Brain microvascular endothelial cell (primary cell): ENCODE results near the gene NTM.
A peak's percentile ranks its signal among the peaks of the same experiment; 100 is the strongest.

ENCODE experiments used
- DNase-seq: peaks from one replicate; pipeline ENCODE4 v3.0.0-alpha.2; 2020
- H3K27ac ChIP-seq: fragments of 250-450 bp; sonication (Bioruptor Pico); 2 replicates; pipeline ENCODE4 v1.5.1; 2020; ENCODE audit warnings: mild to moderate bottlenecking, moderate library complexity
- H3K27me3 ChIP-seq: fragments of 250-450 bp; sonication (Bioruptor Pico); replicated peaks from 2 replicates; pipeline ENCODE4 v1.5.1; 2020; ENCODE audit warnings: mild to moderate bottlenecking
- H3K36me3 ChIP-seq: fragments of 250-450 bp; sonication (Bioruptor Pico); replicated peaks from 2 replicates; pipeline ENCODE4 v1.5.1; 2020; ENCODE audit warnings: mild to moderate bottlenecking
- H3K4me3 ChIP-seq: 2 replicates; pipeline ENCODE4 v1.5.1; 2011; ENCODE audit warnings: low read depth, mild to moderate bottlenecking, control low read depth, low read length, moderate library complexity
- in situ Hi-C: cut with HindIII; loops from 2 replicates; pipeline ENCODE4 v1.10.0; 2017; ENCODE audit warnings: low sequenced_read_pairs, low pct_ligation_motif_present
- TF ChIP-seq, protein P1 (sequence below): IDR thresholded peaks from 2 replicates; pipeline ENCODE4 v1.5.1; 2011; ENCODE audit warnings: low read depth, mild to moderate bottlenecking, moderate library complexity, low read length, control low read depth, inconsistent platforms; ENCODE audit errors: missing control alignments

The NTM gene

DNA sequence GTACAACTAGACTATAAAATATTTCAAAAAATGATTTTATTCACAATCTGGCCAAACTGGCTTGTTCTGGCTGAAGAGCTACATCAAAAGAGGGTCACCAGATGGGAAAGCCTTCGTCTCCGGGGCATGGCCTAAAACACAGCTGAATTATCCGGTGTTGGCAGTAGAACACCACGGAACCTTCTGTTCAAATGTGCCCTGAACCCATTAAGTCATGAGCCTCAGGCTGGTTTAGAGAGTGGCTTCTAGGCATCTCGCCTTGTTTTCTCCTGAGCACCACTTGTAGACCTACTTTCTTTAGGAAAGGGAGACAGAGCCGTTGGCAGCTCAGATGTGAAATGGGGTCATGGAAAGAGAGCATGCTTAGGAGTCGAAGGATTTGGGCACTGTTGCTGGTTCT lies 890.2 kb downstream of the NTM start:
- H3K27me3 ChIP-seq, result no peaks in the 10 kb centered on the region
- H3K4me3 ChIP-seq, result no peak overlapping the region
- H3K36me3 ChIP-seq, result no peaks in the 10 kb centered on the region
- no peak overlapping the region for H3K27ac ChIP-seq
- TF ChIP-seq, protein P1, sequence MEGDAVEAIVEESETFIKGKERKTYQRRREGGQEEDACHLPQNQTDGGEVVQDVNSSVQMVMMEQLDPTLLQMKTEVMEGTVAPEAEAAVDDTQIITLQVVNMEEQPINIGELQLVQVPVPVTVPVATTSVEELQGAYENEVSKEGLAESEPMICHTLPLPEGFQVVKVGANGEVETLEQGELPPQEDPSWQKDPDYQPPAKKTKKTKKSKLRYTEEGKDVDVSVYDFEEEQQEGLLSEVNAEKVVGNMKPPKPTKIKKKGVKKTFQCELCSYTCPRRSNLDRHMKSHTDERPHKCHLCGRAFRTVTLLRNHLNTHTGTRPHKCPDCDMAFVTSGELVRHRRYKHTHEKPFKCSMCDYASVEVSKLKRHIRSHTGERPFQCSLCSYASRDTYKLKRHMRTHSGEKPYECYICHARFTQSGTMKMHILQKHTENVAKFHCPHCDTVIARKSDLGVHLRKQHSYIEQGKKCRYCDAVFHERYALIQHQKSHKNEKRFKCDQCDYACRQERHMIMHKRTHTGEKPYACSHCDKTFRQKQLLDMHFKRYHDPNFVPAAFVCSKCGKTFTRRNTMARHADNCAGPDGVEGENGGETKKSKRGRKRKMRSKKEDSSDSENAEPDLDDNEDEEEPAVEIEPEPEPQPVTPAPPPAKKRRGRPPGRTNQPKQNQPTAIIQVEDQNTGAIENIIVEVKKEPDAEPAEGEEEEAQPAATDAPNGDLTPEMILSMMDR, result no peak
- in situ Hi-C loops, result no loop called here
- DNase-seq, result no peak

DNA sequence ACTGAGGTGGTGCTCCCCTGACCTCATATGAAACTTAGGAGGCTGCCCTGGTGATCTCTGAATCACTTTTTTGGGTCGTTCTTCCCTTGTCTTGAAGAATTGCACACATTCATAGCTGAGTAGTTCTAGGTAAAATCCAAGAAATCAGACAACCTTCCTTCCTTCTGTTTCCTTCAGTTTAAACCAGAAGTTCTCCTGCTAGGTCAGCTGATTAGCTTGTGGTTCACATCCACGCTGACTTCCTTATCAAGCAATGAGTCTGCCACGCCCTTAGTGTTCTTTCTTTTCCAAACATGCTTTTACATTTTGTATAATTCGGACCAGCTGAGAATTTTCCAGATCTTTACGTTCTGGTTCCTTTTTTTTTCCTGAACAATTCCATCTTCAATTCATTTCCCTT lies 892.8 kb downstream of the NTM start:
- no peaks in the 10 kb centered on the region for H3K27me3 ChIP-seq
- TF ChIP-seq, protein P1, result no peak
- H3K27ac ChIP-seq, result no peak overlapping the region
- no peaks in the 10 kb centered on the region for H3K36me3 ChIP-seq
- H3K4me3 ChIP-seq, result no peak overlapping the region
- DNase-seq, result no peak
- in situ Hi-C loops, result no loop called here

DNA sequence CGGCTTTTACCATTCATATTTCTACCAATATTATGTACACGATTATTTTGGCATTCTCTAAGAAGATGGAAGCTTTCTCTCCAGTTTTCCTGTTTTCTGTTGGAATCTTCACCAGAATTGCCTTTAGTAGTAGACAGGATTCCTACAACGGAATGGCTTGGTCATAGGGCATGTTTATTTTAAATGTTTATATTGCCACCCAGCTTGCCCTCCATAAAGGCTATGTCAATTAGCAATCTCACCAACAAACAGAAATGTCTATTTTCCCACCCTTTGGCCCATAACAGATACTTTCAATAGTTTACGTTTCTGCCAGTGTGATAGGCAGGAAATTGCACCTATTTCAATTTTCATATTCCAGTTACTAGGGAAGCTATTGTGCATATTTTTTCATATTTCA lies 893.5 kb downstream of the NTM start:
- Histone ChIP-seq H3K27me3 (no peaks in the 10 kb centered on the region), H3K4me3 (no peak overlapping the region), H3K27ac (no peak overlapping the region), H3K36me3 (no peaks in the 10 kb centered on the region)
- in situ Hi-C loops, result no loop called here
- TF ChIP-seq, protein P1, result no peak
- DNase-seq, result no peak

DNA sequence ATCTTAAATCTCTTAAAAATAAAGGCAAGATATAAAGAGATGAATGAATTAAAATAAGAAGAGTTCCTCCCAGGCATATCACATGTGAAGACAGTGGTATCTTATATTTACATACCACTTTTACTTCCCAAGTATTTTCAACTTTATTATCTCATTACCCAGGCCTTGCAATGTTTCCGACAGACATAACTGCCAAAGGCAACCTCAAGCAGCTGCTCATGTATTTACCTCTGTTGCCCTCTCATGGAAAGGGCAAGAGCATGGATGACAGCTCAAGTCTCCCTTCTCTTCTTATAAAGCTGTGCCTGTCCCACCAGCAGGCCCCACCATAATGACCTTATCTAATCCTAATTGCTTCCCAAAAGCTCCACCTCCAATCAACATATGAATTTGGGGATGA lies 894.2 kb downstream of the NTM start:
- Histone ChIP-seq H3K4me3 (no peak overlapping the region), H3K27ac (no peak overlapping the region), H3K36me3 (no peaks in the 10 kb centered on the region), H3K27me3 (no peaks in the 10 kb centered on the region)
- TF ChIP-seq, protein P1, result no peak
- no peak for DNase-seq
- in situ Hi-C loops, result no loop called here

DNA sequence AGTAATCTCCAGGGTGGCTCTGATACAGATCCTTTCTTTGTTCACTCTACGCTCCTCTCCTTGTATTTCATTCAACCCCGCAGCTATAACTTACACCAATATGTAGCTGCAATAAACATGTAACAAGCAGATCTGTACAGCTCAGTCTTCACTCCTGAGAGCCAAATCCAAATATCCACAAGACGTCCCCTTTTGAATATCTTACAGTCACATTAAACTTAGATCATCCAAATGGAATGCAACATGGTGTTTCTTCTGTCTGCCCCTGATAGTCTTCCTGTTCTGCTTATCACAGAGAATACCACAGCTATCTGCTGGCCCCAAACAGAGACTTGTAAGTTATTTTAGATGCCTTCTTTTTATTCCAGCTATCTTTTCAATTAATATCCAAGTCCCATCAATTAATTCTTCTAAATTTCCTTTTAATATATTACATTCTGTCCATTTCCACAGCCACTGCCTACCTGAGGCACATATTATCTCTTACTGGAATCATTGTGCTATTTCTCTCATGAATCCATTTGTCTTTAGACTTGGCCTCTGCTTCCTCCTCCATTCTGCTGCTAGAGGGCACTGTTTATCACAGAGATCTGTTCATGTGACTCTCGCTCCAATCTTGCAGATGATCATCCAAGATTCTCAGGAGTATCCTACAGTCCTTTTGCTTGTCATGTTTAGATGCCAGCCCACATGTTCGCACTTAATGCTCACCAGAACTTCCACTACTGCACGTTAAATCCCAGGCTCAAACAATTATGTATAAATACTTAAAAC lies 908.6 kb downstream of the NTM start:
- H3K27me3 ChIP-seq, result no peaks in the 10 kb centered on the region
- H3K36me3 ChIP-seq, result no peaks in the 10 kb centered on the region
- no peak overlapping the region for H3K4me3 ChIP-seq
- H3K27ac ChIP-seq, result peak overlapping the region; percentile 62
- in situ Hi-C loops, result no loop called here
- peak; percentile 69 for DNase-seq
- TF ChIP-seq, protein P1, result peak; percentile 68

DNA sequence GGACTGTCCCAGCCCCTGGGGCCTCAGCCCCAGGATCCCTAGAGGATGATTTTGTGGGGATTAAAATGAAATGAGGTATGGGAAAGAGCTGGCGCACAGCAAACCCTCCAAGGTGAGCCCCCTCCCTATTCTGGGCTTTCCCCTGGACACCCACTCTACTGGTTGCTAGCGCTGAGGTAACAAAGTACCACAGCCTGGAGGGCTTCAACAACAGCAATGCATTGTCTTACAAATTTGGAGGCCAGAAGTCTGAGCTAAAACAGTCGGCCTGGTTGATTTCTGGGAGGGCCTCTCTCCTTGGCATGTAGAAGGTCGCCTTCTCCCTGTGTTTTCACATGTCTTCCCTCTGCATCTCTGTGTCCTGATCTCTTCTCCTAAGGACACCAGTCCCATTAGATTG lies 913.6 kb downstream of the NTM start:
- Histone ChIP-seq H3K27ac (no peak overlapping the region), H3K36me3 (no peaks in the 10 kb centered on the region), H3K27me3 (no peaks in the 10 kb centered on the region), H3K4me3 (no peak overlapping the region)
- in situ Hi-C loops, result no loop called here
- TF ChIP-seq, protein P1, result no peak
- DNase-seq, result no peak
